ENCODE data around the gene CD247.

CD247 gene

DNA sequence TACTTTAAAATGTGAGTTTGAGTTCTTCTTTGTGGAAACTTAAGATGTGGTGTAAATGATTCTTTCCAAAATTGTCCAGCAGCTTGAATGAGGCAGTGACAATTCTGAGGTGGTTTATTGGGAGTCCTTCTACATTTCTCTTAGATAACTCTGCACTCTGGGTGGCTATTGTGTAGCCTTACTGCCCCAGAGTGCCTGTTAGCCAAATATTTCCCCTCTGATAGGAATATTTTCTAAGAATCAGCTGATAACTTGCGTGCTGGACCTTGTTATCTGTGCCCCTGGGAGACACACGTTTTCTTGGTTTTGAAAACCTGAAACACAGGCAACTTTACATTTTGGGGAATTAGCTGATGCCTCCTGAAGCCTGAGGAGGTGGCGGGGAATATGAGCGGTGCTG is 91.6 kb downstream of the CD247 start:
- DNase-seq = no peak
- no peak overlapping the region for H3K4me2 ChIP-seq (ENCODE audit: low read depth, low read length)
- H3K4me3 ChIP-seq (ENCODE audit: low read length) = no peak overlapping the region
- peaks cover 25% of the 10 kb centered on the region for H3K4me1 ChIP-seq (ENCODE audit: low read length)
- no peaks in the 10 kb centered on the region for H3K36me3 ChIP-seq (replicated peaks; ENCODE audit: insufficient read depth, low read length)
- H3K79me2 ChIP-seq (ENCODE audit: low read length) = no peaks in the 10 kb centered on the region
- no peak overlapping the region for H2AFZ ChIP-seq (ENCODE audit: low read length)
- peaks cover 7% of the 10 kb centered on the region; the same call in 1 of the 2 replicates for H3F3A ChIP-seq (ENCODE audit: insufficient read depth, low read length)
- no peak overlapping the region for H3K9ac ChIP-seq (ENCODE audit: low read length)
- no peak overlapping the region for H3K27ac ChIP-seq (ENCODE audit: low read length)
- H3K9me2 ChIP-seq (replicated peaks; ENCODE audit: insufficient read depth, low read length) = no peaks in the 10 kb centered on the region
- H3K9me3 ChIP-seq (replicated peaks; ENCODE audit: insufficient read depth, low read length) = no peaks in the 10 kb centered on the region
- no peak for TF ChIP-seq EZH2 (optimal IDR thresholded peaks at IDR 0.05; ENCODE audit: low read depth, low read length)
- TF ChIP-seq, protein P1, sequence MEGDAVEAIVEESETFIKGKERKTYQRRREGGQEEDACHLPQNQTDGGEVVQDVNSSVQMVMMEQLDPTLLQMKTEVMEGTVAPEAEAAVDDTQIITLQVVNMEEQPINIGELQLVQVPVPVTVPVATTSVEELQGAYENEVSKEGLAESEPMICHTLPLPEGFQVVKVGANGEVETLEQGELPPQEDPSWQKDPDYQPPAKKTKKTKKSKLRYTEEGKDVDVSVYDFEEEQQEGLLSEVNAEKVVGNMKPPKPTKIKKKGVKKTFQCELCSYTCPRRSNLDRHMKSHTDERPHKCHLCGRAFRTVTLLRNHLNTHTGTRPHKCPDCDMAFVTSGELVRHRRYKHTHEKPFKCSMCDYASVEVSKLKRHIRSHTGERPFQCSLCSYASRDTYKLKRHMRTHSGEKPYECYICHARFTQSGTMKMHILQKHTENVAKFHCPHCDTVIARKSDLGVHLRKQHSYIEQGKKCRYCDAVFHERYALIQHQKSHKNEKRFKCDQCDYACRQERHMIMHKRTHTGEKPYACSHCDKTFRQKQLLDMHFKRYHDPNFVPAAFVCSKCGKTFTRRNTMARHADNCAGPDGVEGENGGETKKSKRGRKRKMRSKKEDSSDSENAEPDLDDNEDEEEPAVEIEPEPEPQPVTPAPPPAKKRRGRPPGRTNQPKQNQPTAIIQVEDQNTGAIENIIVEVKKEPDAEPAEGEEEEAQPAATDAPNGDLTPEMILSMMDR (IDR thresholded peaks at IDR 0.05; ENCODE audit: low read length) = no peak
- TF ChIP-seq EZH2phosphoT487 (IDR thresholded peaks at IDR 0.05; ENCODE audit: low read length) = no peak
- no peaks in the 10 kb centered on the region for H4K20me1 ChIP-seq (ENCODE audit: insufficient read depth, low read length)
- no peaks in the 10 kb centered on the region for H3K27me3 ChIP-seq (replicated peaks; ENCODE audit: insufficient read depth, low read length)

DNA sequence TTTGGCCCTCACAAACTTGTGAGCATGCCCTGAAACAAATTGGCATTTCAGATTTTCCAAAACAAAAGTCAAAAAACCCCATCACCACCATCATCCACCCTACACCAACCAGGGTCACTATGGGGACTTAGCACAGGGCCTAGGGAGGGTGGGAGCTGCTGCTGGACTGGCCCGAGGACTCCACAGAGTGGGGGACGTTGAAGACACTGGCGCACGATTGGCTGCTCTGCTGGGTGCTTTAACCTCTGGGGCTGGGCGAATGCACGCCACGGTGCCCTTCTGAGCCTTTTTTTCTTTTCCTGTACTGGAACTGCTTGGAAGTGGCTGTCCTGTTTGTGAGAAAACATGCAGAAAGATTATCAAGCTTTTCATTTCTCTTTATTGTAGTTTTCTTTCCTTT is 92.8 kb downstream of the CD247 start:
- Histone ChIP-seq H3K36me3 (replicated peaks; ENCODE audit: insufficient read depth, low read length) (no peaks in the 10 kb centered on the region), H3K4me2 (ENCODE audit: low read depth, low read length) (no peak overlapping the region), H3F3A (ENCODE audit: insufficient read depth, low read length) (peaks cover 7% of the 10 kb centered on the region; the same call in 1 of the 2 replicates), H3K9me3 (replicated peaks; ENCODE audit: insufficient read depth, low read length) (no peaks in the 10 kb centered on the region), H2AFZ (ENCODE audit: low read length) (no peak overlapping the region), H4K20me1 (ENCODE audit: insufficient read depth, low read length) (no peaks in the 10 kb centered on the region), H3K4me3 (ENCODE audit: low read length) (no peak overlapping the region), H3K27ac (ENCODE audit: low read length) (no peak overlapping the region), H3K4me1 (ENCODE audit: low read length) (peaks cover 16% of the 10 kb centered on the region), H3K27me3 (replicated peaks; ENCODE audit: insufficient read depth, low read length) (no peaks in the 10 kb centered on the region), H3K79me2 (ENCODE audit: low read length) (no peaks in the 10 kb centered on the region), H3K9ac (ENCODE audit: low read length) (no peak overlapping the region), H3K9me2 (replicated peaks; ENCODE audit: insufficient read depth, low read length) (no peaks in the 10 kb centered on the region)
- no peak for DNase-seq
- TF ChIP-seq EZH2phosphoT487 (IDR thresholded peaks at IDR 0.05; ENCODE audit: low read length) = no peak
- TF ChIP-seq, protein P1 (IDR thresholded peaks at IDR 0.05; ENCODE audit: low read length) = no peak
- TF ChIP-seq EZH2 (optimal IDR thresholded peaks at IDR 0.05; ENCODE audit: low read depth, low read length) = no peak

DNA sequence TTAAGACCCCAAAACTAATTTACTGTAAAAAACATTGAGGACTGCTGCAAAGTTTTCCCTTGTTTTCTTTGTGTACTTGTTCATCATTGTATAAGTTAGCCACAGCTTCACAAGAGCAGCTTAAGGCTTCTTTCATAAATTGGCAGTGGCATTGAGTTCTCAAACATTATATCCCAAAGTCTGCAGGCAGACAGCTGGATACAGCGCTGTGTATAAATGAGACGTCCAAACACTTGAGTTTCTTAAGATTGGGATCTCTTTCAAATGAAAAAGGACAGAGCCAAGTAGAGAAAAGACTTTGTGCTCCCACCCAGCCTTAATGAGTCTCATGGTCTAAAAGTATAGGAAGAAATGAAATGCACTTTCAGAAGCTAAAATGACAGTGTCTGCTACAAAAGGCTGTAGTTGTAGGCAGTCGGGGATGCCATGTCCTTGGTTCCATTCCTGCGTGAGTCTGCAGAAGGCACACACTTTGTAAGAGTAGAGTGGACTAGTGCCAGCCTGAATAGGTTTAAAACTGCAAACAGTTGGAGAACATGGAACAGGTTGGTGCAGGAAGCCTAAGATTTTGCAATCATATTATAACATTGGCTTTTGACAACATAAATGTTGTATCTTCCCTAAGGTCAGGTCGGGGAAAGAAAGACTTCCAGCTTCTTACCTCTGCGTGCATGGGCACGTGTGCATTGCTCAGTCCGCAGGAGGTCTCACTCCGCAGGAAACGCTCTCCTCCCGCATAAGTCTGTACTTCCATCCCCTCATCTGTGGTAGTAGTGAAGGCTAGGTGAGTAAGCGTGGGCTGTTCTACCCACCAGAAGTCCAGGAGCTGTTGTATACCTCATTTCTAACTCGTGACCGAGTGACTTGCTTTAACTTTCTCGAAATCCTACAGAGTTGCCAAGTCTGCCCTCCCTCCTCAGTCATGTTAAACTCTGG is 94.4 kb downstream of the CD247 start:
- no peak overlapping the region for H3K27ac ChIP-seq (ENCODE audit: low read length)
- H3K9me3 ChIP-seq (replicated peaks; ENCODE audit: insufficient read depth, low read length) = no peaks in the 10 kb centered on the region
- TF ChIP-seq, protein P1 (IDR thresholded peaks at IDR 0.05; ENCODE audit: low read length) = no peak
- TF ChIP-seq EZH2phosphoT487 (IDR thresholded peaks at IDR 0.05; ENCODE audit: low read length) = no peak
- no peak overlapping the region for H3K9ac ChIP-seq (ENCODE audit: low read length)
- no peak overlapping the region for H3K4me2 ChIP-seq (ENCODE audit: low read depth, low read length)
- no peak for DNase-seq
- H3K4me1 ChIP-seq (ENCODE audit: low read length) = 0 out of 2 replicates have a peak, but pooled peaks cover 3% of the 10 kb centered on the region
- H2AFZ ChIP-seq (ENCODE audit: low read length) = no peak overlapping the region
- H4K20me1 ChIP-seq (ENCODE audit: insufficient read depth, low read length) = no peaks in the 10 kb centered on the region
- no peaks in the 10 kb centered on the region for H3K36me3 ChIP-seq (replicated peaks; ENCODE audit: insufficient read depth, low read length)
- no peaks in the 10 kb centered on the region for H3K79me2 ChIP-seq (ENCODE audit: low read length)
- H3F3A ChIP-seq (ENCODE audit: insufficient read depth, low read length) = no peaks in the 10 kb centered on the region
- no peaks in the 10 kb centered on the region for H3K27me3 ChIP-seq (replicated peaks; ENCODE audit: insufficient read depth, low read length)
- H3K4me3 ChIP-seq (ENCODE audit: low read length) = no peak overlapping the region
- no peaks in the 10 kb centered on the region for H3K9me2 ChIP-seq (replicated peaks; ENCODE audit: insufficient read depth, low read length)
